Head of caudate nucleus (tissue), 42 donors: ENCODE data around the gene SAXO1.
A peak's percentile ranks its signal among the peaks of the same experiment; 100 is the strongest.
"Not testable (repeated sequence)": the region's sequence is repeated elsewhere in the genome, so short reads cannot be mapped to it uniquely, and the experiment has no call there.

ENCODE experiments used
- DNase-seq, 42 donors: peaks; one replicate each; pipeline versions ENCODE4 v3.0.0 to v3.0.0-alpha.2; 2020 to 2021; ENCODE audit warnings: mixed read lengths in 7 of 42
- intact Hi-C: fragments of 100-400 bp; cut with DNase I; formaldehyde crosslinking; loops from one replicate; pipeline ENCODE4 v1.15.0; 2022

SAXO1 gene

DNA sequence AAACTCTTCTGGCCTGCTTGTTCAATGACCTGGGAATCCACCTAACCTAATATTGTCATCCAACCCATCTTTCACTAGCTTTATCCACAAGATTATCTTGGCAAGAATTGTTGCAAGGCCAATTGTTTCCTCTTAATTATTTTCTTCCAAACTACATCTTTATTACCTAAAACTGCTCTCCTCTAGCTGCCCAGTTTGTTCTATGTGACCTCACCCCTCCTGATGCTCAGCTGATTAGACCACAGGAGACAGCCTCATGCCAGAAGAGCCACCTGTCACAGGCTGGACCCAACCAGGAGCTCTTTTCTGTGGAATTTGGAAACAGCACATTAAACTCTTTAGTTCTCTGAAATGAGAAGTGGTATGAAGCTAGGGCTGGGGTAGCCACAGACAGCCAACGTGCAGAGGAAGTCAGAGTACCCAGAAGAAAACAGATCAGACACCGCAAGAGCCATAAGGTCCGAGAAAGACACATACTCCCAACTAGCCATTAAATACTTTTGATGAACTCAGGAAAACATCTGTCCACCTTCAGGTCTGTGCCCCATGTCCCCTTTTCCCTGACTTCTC lies 12.0 kb downstream of the SAXO1 start:
- intact Hi-C loops, result no loop called here

GRCh38 chr9:19018201-19018600 lies 14.8 kb downstream of the SAXO1 start:
- intact Hi-C loops, result no loop called here

More for the DNA sequence above, 12.0 kb downstream of the SAXO1 start:
- no peak for DNase-seq

DNA sequence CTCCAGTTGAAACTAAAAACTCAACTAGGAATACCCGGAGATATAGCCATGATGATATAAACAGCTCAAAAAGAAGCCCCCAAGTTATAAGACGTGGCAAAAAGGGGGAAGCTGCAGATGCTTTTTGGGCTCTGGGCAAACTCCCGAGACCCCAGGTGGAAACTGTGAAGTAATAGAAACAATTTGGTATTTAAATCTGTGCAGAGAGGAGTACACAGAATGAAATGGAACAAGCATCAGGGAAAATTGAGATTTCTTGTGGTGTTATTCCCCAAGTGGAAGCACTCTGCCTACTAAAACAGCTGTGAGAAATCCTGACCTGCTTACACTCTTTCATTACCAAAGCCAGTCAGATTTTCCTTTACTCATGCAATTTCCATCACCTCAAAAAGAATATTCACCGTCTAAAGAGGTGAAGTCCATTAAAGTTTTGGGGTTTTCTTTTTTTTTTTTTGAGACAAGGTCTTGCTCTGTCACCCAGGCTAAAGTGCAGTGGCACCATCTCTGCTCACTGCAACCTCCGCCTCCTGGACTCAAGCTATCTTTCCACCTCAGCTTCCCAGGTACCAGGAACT lies 23.5 kb downstream of the SAXO1 start:
- intact Hi-C loops, result no loop called here
- no peak for DNase-seq

More at GRCh38 chr9:19018201-19018600, 14.8 kb downstream of the SAXO1 start:
- DNase-seq, result no peak

GRCh38 chr9:19000133-19000532 lies 32.9 kb downstream of the SAXO1 start:
- intact Hi-C loops, result no loop called here
- no peak for DNase-seq

- intact Hi-C loops, result no loop called here
- no peak for DNase-seq
Measured at GRCh38 chr9:18999173-18999785, 33.7 kb downstream of the SAXO1 start.

DNA sequence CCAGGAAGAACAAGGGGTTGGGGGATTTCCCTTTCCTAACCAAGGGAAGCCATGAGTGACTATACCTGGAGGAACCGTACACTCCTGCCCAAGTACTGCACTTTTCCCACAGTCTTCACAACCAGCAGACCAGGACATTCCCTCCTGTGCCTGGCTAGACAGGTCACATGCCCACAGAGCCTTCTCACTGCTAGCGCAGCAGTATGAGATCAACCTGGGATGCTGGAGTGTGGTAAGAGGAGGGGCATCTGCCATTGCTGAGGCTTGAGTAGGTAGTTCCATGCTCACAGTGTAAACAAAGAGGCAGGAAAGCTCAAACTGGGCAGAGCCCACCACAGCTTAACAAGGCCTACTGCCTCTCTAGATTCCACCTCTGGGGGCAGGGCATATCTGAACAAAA lies 35.9 kb downstream of the SAXO1 start:
- no peak for DNase-seq
- intact Hi-C loops, result no loop called here

DNA sequence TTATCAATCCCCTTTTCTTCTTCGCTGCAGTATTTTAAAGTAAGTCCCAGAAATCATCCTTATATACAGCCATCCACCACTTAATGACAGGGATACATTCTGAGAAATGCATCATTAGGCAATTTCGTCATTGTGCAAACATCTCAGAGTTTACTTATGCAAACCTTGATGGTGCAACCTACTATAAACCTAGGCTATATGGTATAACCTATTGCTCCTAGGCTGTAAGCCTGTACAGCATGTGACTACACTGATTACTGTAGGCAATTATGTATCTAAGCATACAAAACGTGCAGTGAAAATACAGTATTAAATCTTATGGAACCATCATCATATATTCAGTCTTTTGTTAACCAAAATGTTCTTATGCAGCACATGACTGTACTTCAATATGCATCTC lies 36.8 kb downstream of the SAXO1 start:
- intact Hi-C loops, result no loop called here
- DNase-seq, result no peak

- DNase-seq, result no peak
- intact Hi-C loops, result no loop called here
Measured at GRCh38 chr9:18994263-18994916, 38.6 kb downstream of the SAXO1 start.

GRCh38 chr9:18991197-18991596 lies 41.8 kb downstream of the SAXO1 start:
- intact Hi-C loops, DNase-seq: not testable (repeated sequence)

- DNase-seq, result no peak
- intact Hi-C loops, result no loop called here
Measured at GRCh38 chr9:18990494-18990893, 42.5 kb downstream of the SAXO1 start.

DNA sequence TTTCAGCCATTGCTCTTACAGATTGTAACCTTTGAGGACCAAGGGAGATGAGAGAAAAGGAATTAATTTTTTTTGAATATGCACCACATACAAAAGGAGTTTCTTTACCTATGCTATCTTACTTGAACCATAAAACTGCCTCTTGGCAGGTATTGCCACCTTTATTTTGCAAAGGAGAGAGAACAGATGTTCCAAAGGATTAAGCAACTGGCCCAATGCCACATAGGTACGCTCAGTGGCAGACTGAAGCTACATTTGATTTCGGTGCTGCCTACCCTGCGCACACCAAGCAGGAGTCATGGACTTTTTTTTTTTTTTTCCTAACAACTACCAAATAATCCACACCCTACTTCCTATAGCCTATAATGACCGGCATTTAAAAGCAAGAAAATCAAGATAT lies 43.1 kb downstream of the SAXO1 start:
- DNase-seq, result no peak
- intact Hi-C loops, result no loop called here

DNA sequence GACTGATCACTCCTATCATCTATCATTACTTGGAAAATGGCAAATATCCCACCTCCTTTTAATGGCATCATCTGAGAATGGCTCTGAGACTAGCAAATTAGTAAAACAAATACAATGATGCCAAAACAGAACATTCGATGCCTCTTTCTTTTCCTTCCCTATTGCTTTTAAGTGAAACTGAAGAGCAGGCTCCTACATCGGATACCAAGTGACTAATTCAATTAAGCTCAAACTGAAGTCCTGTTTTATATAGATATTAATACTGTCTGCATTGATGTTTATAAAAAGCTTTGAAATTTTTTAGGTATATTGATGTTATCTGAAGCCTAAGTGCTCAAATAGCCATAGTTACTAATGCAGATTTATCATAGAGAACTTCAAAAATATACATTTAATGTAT lies 43.9 kb downstream of the SAXO1 start:
- DNase-seq, result no peak
- intact Hi-C loops, result no loop called here

- DNase-seq, result no peak
- intact Hi-C loops, result no loop called here
Measured at GRCh38 chr9:18988003-18988402, 45.0 kb downstream of the SAXO1 start.

- intact Hi-C loops, result no loop called here
- no peak for DNase-seq
Measured at GRCh38 chr9:18985996-18986395, 47.0 kb downstream of the SAXO1 start.

- intact Hi-C loops, result no loop called here
- no peak for DNase-seq
Measured at GRCh38 chr9:18985464-18985951, 47.5 kb downstream of the SAXO1 start.

DNA sequence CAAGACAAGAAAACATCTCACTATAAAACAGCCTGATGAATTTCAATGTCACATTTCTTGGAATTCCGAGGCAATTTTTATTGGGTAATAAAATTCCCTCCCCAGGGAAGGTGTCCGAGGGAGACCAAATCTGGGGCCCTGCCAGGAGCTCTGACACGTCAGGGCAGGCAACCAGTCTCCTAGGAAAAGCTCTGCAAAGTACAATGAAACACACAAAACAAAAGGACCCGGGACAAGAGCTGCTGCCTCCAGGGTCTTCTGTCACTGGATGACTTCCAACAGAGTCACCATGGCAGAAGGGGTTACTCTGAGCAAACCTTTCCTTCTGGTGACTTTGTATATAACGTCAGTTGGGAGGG lies 50.8 kb downstream of the SAXO1 start:
- DNase-seq, result peak in 3 of 42 donors; percentile 5 to 23 (median 17)
- intact Hi-C loops, result no loop called here

DNA sequence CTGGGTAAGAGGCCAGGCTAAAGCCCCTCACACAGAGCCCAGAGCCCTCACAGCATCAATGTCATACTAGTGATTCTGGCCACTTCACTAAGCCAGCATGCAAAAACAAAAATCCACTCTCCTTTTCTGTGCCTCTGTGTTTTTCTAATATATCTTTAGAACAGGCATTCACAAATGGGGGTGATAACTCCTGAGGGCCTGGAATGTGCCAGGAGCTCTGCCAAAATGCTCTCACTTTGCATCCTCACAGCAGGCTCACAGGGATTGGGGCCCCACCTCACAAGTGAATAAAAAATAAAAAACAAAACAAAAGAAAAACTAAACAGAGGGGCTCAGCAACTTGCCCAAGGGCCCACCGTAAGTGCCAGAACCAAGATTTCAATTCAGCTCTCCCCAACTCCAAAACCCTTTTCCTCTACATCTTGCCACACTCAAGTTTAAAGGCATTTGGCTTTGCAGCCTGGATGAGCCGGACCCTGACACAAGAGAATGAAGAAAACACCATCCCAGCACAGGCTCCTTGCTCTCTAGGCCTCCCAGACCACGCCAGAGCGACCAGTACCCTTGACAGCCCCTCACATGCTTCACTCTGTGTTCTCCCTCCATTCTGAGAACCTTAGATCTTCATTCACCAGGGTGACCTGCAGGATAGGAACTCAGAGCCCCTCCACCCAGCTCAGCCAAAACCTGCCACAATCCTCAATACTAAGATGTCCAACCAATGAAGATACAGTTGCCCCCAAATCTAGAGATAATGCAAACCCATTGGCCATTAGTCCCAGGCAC lies 51.3 kb downstream of the SAXO1 start:
- no peak for DNase-seq
- intact Hi-C loops, result no loop called here

GRCh38 chr9:18980189-18980588 lies 52.8 kb downstream of the SAXO1 start:
- intact Hi-C loops, result no loop called here
- DNase-seq, result peak in 2 of 42 donors; percentile 6 to 12

- DNase-seq, result no peak
- intact Hi-C loops, result no loop called here
Measured at GRCh38 chr9:18979367-18979766, 53.6 kb downstream of the SAXO1 start.

GRCh38 chr9:18978188-18978587 lies 54.8 kb downstream of the SAXO1 start:
- intact Hi-C loops, result no loop called here
- no peak for DNase-seq
